Ovary (tissue), 9 donors: ENCODE data around the gene BACE2. TPM values are rescaled to one million over a fixed set of nuclear protein-coding genes. Genes with fewer than 3 reads are reported as not detected.

ENCODE experiments used
- DNase-seq, 5 donors: peaks; one replicate each; pipeline ENCODE4 v3.0.0-alpha.2; 2019 to 2020
- H3K27ac ChIP-seq, 2 donors: fragments of 200-600 bp; one replicate each; pipeline versions ENCODE4 v1.5.1 to v1.8.0; 2019 to 2022
- H3K27me3 ChIP-seq: fragments of 200-600 bp; one replicate; pipeline ENCODE4 v1.8.0; 2022
- H3K36me3 ChIP-seq: fragments of 200-600 bp; sonication (generic); one replicate; pipeline ENCODE4 v1.5.1; 2019
- H3K4me1 ChIP-seq: one replicate; pipeline ENCODE4 v1.8.1; 2013; ENCODE audit warnings: mild to moderate bottlenecking, moderate library complexity; ENCODE audit not compliant: insufficient read depth
- H3K4me3 ChIP-seq: fragments of 200-600 bp; sonication (generic); one replicate; pipeline ENCODE4 v1.5.1; 2017
- H3K9me3 ChIP-seq, 2 donors: fragments of 200-600 bp in 1 of 2; sonication (generic) in 1 of 2; one replicate each; pipeline versions ENCODE4 v1.5.1 to v1.8.1; 2013 to 2019; ENCODE audit warnings: mild to moderate bottlenecking in 1 of 2, moderate library complexity in 1 of 2
- CTCF ChIP-seq, 3 donors: fragments of 450-650 bp in 2 of 3; fragments of 200-600 bp in 1 of 3; IDR thresholded peaks; one replicate each; pipeline versions ENCODE4 v1.5.1 to v1.8.0; 2016 to 2022; ENCODE audit warnings: antibody characterized with exemption in 3 of 3, mild to moderate bottlenecking in 1 of 3
- EP300 ChIP-seq: sonication (generic); formaldehyde crosslinking; IDR thresholded peaks from one replicate; pipeline ENCODE4 v1.6.1; 2017; ENCODE audit warnings: antibody characterized with exemption
- POLR2A ChIP-seq: fragments of 450-650 bp; IDR thresholded peaks from one replicate; pipeline ENCODE4 v1.6.1; 2017; ENCODE audit warnings: antibody characterized with exemption, mild to moderate bottlenecking, moderate library complexity
- WGBS, 3 donors: extraction: QIAGEN DNeasy Blood & Tissue Kit in 1 of 3; methylation state at CpG; one replicate each; pipeline versions ENCODE4 v1.1.5 to v1.1.7; 2013 to 2017; 5-methylcytosine and 5-hydroxymethylcytosine counted together
- intact Hi-C, 4 donors: fragments of 100-400 bp; cut with DNase I; formaldehyde crosslinking; loops; one replicate each; pipeline versions ENCODE4 v1.11.0 to v1.15.1; 2022 to 2023
- polyA plus RNA-seq, 2 donors: library from polyadenylated mRNA; stranded (reverse); fragments of 200-250 nt in 1 of 2; fragments of 350-450 nt in 1 of 2; fragmentation: Illumina TruSeq in 1 of 2; extraction: RNeasy Lipid Tissue Mini Kit (QIAGEN cat#74804) in 1 of 2; gene quantifications; one replicate each; pipeline ENCODE4 v1.2.3, GENCODE V29; 2013 to 2014
- total RNA-seq, 7 donors: library from RNA; depleted of rRNA in 2 of 7; stranded (reverse); fragments of >200 nt in 2 of 7; fragmentation: NEBNext Ultra II Directional in 3 of 7; extraction: Animal tissue kit (Norgen Biotek cat#: 25700) in 3 of 7; gene quantifications; one replicate each; pipeline versions ENCODE4 v1.1.0 to v1.2.4, GENCODE V29; 2016 to 2023
- donor health status: DM: no; HTN: no; CAD: no; lungs with moderate emphysema.
- donor health status: DM: no; HTN: no; CAD: no.
- donor health status: Bipolar disorder and iron deficiency.
- donor health status: DM: yes; HTN: yes; CAD: no.
- donor health status: DM: no; HTN: no; CAD: no.
- donor health status: DM: yes; HTN: yes; CAD: no.

BACE2 gene
- total and polyA plus RNA-seq, 9 donors: 11.4 to 75.6 (median 24.4) TPM

DNA sequence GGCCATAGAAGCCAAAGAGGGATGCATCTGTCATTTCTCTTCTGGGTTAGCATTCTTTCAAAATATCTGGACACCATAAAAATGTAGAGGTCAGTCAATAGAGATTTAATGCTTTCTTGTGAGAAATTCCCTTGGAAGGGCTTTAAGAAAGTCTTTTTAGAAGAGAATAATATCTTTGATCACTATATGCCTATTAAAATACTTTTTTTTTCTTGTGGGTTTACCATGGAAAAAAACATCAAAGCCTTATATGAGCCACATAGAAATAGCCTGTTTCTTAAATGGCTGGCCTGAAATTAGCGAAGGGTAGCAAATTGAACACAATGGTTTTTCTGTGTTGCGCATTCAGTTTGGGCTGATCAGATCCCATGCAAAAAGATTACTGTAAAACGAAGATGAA lies 36.8 kb downstream of the BACE2 start:
- no peak overlapping the region for H3K4me3 ChIP-seq
- no peak for TF ChIP-seq CTCF (IDR thresholded peaks at IDR 0.05)
- no peak for TF ChIP-seq POLR2A
- TF ChIP-seq EP300: no peak
- intact Hi-C loops: no loop called here

GRCh38 chr21:41207401-41208375 lies 39.7 kb downstream of the BACE2 start:
- intact Hi-C loops: no loop called here
- 59 to 71% (median 70%) methylated on average over 17 of the region's 17 CpGs for WGBS, 3 donors
- Histone ChIP-seq H3K4me3 (no peak overlapping the region), H3K27ac (no peak overlapping the region), H3K27me3 (no peaks in the 10 kb centered on the region), H3K9me3 (no peaks in the 10 kb centered on the region), H3K36me3 (no peaks in the 10 kb centered on the region), H3K4me1 (no peaks in the 10 kb centered on the region)
- peak in 1 of 5 donors; percentile 39 for DNase-seq
- TF ChIP-seq CTCF (IDR thresholded peaks at IDR 0.05) (no peak), EP300 (no peak), POLR2A (no peak)

More for the DNA sequence above, 36.8 kb downstream of the BACE2 start:
- Histone ChIP-seq H3K27me3 (no peaks in the 10 kb centered on the region), H3K9me3 (no peaks in the 10 kb centered on the region), H3K36me3 (no peaks in the 10 kb centered on the region), H3K27ac (no peak overlapping the region), H3K4me1 (no peaks in the 10 kb centered on the region)
- 75 to 96% (median 94%) methylated on average over 3 of the region's 3 CpGs for WGBS, 3 donors
- DNase-seq: no peak

DNA sequence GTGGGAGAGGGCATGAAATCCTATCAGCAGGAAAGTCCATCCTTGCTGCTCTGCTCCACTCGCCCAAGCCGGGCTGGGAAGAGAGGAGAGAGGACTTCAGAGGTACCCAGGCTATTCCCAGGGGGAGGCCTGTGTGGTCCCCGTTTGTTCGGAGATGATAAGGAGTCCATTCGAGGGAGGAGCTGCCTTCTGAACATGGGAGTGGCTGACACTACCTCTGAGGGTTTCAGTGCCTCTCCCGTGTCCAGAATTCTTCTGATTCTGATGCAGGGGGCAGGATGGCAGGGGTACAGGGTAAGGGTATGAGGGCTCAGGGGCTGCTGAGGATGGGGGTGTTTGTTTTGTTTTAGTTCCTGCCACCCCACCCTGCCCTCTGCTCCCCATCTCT lies 40.4 kb downstream of the BACE2 start:
- TF ChIP-seq POLR2A (no peak), EP300 (no peak), CTCF (IDR thresholded peaks at IDR 0.05) (no peak)
- no peak overlapping the region for H3K4me3 ChIP-seq
- H3K27me3 ChIP-seq: no peaks in the 10 kb centered on the region
- H3K36me3 ChIP-seq: no peaks in the 10 kb centered on the region
- WGBS, 3 donors: 68 to 85% (median 76%) methylated on average over 6 of the region's 6 CpGs
- no peak overlapping the region for H3K27ac ChIP-seq
- H3K9me3 ChIP-seq: no peaks in the 10 kb centered on the region
- intact Hi-C loops: no loop called here
- no peak for DNase-seq
- H3K4me1 ChIP-seq: no peaks in the 10 kb centered on the region

DNA sequence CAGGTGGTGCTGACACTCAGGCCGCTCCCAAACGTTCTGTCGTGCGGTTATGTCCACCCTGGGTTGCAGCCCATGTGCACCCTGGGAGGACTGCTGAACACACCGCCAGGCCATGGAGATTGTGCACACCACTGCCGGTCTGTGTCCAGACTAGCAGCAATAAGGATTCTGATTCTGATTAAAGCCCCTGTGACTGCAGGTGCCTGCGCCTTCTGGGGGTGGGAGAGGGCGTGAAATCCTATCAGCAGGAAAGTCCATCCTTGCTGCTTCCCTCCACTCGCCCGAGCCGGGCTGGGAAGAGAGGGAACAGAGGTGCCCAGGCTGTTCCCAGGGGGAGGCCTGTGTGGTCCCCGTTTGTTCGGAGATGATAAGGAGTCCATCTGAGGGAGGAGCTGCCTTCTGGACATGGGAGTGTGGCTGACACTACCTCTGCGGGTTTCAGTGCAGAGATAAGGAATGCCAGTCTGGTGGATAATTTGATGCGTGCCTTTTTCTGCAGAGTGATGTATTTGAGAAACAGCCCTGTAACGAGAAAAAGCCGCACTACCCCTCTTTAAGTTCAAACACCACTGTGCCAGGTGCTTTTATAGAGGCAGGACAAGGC lies 41.2 kb downstream of the BACE2 start:
- TF ChIP-seq POLR2A (no peak), CTCF (IDR thresholded peaks at IDR 0.05) (no peak), EP300 (no peak)
- Histone ChIP-seq H3K27me3 (no peaks in the 10 kb centered on the region), H3K9me3 (no peaks in the 10 kb centered on the region), H3K27ac (no peak overlapping the region), H3K36me3 (no peaks in the 10 kb centered on the region), H3K4me1 (no peaks in the 10 kb centered on the region), H3K4me3 (no peak overlapping the region)
- WGBS, 3 donors: 88 to 96% (median 92%) methylated on average over 17 of the region's 17 CpGs
- intact Hi-C loops: no loop called here
- DNase-seq: no peak
